ENCODE results near the gene TRIM65. TPM values are rescaled to one million over a fixed set of nuclear protein-coding genes. Genes with fewer than 3 reads are reported as not detected.

TRIM65 gene
- total and polyA plus RNA-seq, 10 of the 15 experiments (the other 5 are each of a cell fraction or from before 2014, with no cell fraction given): 1.4 to 26.0 (median 10.8) TPM

- H3K79me2 ChIP-seq (ENCODE audit: control insufficient read depth, insufficient read depth, low read length): no peaks in the 10 kb centered on the region
- intact Hi-C loops (cut with micrococcal nuclease; ENCODE audit: unreplicated experiment) (no loop called here), in situ Hi-C loops (cut with MboI) (no loop called here)
- RAD21 ChIA-PET (ENCODE audit: unreplicated experiment): no interaction called here
- no peaks in the 10 kb centered on the region for H3K9me3 ChIP-seq (replicated peaks; ENCODE audit: control insufficient read depth, insufficient read depth, low read length)
- H3K9ac ChIP-seq (ENCODE audit: control insufficient read depth, insufficient read depth, low read length): no peak overlapping the region
- DNase-seq (ENCODE audit: low read depth, low spot score) (no peak), FAIRE-seq (no peak), ATAC-seq (no peak)
- H3K4me1 ChIP-seq (ENCODE audit: control insufficient read depth, insufficient read depth, low read length): no peaks in the 10 kb centered on the region
- no peaks in the 10 kb centered on the region for H4K20me1 ChIP-seq (ENCODE audit: control insufficient read depth, insufficient read depth)
- TF ChIP-seq SRF (IDR thresholded peaks at IDR 0.05; ENCODE audit: low read depth in 2 of 2, low read length in 2 of 2): no peak
- no peak for TF ChIP-seq RBBP5 (conservative IDR thresholded peaks at IDR 0.05)
- no peak for TF ChIP-seq RFX5 (IDR thresholded peaks at IDR 0.05; ENCODE audit: low read depth, low read length)
- TF ChIP-seq ZNF274 (IDR thresholded peaks at IDR 0.05; ENCODE audit: insufficient read depth, insufficient read length): no peak
- TF ChIP-seq NR2C2 (IDR thresholded peaks at IDR 0.05; ENCODE audit: borderline replicate concordance, control insufficient read depth, insufficient read length, low read depth): no peak
- TF ChIP-seq ZSCAN29 (IDR thresholded peaks at IDR 0.05): no peak
- no peak for TF ChIP-seq SKIL (IDR thresholded peaks at IDR 0.05; ENCODE audit: low read depth, poor library complexity, severe bottlenecking)
- TF ChIP-seq ZNF207 (IDR thresholded peaks at IDR 0.05; ENCODE audit: borderline replicate concordance): no peak
- TF ChIP-seq LARP7 (IDR thresholded peaks at IDR 0.05): no peak
- H3K27ac ChIP-seq (ENCODE audit: control insufficient read depth, insufficient read depth): no peak overlapping the region
- POLR2A ChIA-PET: interaction anchor here (0.6 kb wide), 1 partner anchor 480 kb away, joined by 5 read pairs; no protein-coding TSS in a partner anchor
- SMC1A ChIA-PET (ENCODE audit: uncharacterized antibody, unreplicated experiment): no interaction called here
- WGBS (ENCODE audit: insufficient coverage, insufficient replicate concordance, low lambda C conversion rate, missing lambda C conversion rate): 89% methylated on average over 33 of the region's 34 CpGs
- H3K4me3 ChIP-seq: no peak overlapping the region
- H3K27me3 ChIP-seq (replicated peaks in 1 of 2; ENCODE audit: control insufficient read depth in 2 of 2, insufficient read depth in 2 of 2, low read length in 1 of 2): no peaks in the 10 kb centered on the region
- BruUV-seq (replicated peaks): no TSS peak
- H2AFZ ChIP-seq (ENCODE audit: control insufficient read depth, low read depth, low read length): no peak overlapping the region
- H3K4me2 ChIP-seq (ENCODE audit: control insufficient read depth, insufficient read depth): no peak overlapping the region
- CTCF ChIA-PET: no interaction called here
- H3K36me3 ChIP-seq (ENCODE audit: control insufficient read depth in 2 of 2, insufficient read depth in 2 of 2, low read length in 1 of 2): no peaks in the 10 kb centered on the region
Measured at GRCh38 chr17:75914643-75915267, 18.0 kb upstream of the TRIM65 start.

Data from GM12878 (cell line).